ENCODE measurements around the gene NOS1AP. TPM values are rescaled to one million over a fixed set of nuclear protein-coding genes. Genes with fewer than 3 reads are reported as not detected.

Gene NOS1AP
- total and polyA plus RNA-seq, 9 of the 15 experiments (the other 6 are each of a cell fraction or from before 2014, with no cell fraction given) = 0.07 to 1.5 (median 0.22) TPM

- TF ChIP-seq CLOCK (CRISPR knock-in tag; IDR thresholded peaks at IDR 0.05; ENCODE audit: borderline replicate concordance) = no peak
- no peak for TF ChIP-seq ZNF184 (CRISPR knock-in tag; IDR thresholded peaks at IDR 0.05)
- TF ChIP-seq LCOR (CRISPR knock-in tag; IDR thresholded peaks at IDR 0.05) = no peak
- TF ChIP-seq ZNF584 (CRISPR knock-in tag; IDR thresholded peaks at IDR 0.05; ENCODE audit: low read depth) = no peak
- no peak for TF ChIP-seq PCBP2 (IDR thresholded peaks at IDR 0.05; ENCODE audit: low read depth, low read length, poor library complexity, severe bottlenecking)
- TF ChIP-seq MLX (CRISPR knock-in tag; conservative IDR thresholded peaks at IDR 0.05) = no peak
- no peak for TF ChIP-seq ATF6 (CRISPR knock-in tag; IDR thresholded peaks at IDR 0.05)
Measured at GRCh38 chr1:162222014-162222413, 152.5 kb downstream of the NOS1AP start (continued).
